ENCODE measurements around the gene EMCN. TPM values are rescaled to one million over a fixed set of nuclear protein-coding genes. Genes with fewer than 3 reads are reported as not detected.
A peak's percentile ranks its signal among the peaks of the same experiment; 100 is the strongest.

EMCN gene
- total RNA-seq (not detected), polyA plus RNA-seq (not detected)

GRCh38 chr4:100517864-100518341 lies at the start of gene EMCN:
TSS of gene EMCN (minus strand) at chr4:100518022. CDS start at chr4:100517914, 108 bp downstream.
- Mint-ChIP-seq H3K9me3 (peaks cover 0 to 1% (median 0%) of the 10 kb centered on the region in 7 donors), H3K27me3 (peaks cover 11% of the 10 kb centered on the region), H3K27ac (no peak within 1 kb of the TSS), H3K36me3 (no peaks in the 10 kb centered on the region), H3K4me3 (no peak within 1 kb of the TSS), H3K4me1 (no peaks in the 10 kb centered on the region)
- Histone ChIP-seq H3K4me1 (ENCODE audit: control insufficient read depth, insufficient read depth, low read length, poor library complexity, severe bottlenecking) (no peaks in the 10 kb centered on the region), H3K4me3 (ENCODE audit: low read depth, low read length) (no peak within 1 kb of the TSS), H3K36me3 (ENCODE audit: control insufficient read depth, insufficient read depth, low read length) (no peaks in the 10 kb centered on the region), H3K27ac (ENCODE audit: insufficient read depth, low read length, poor library complexity, severe bottlenecking) (no peak within 1 kb of the TSS), H3K9me3 (ENCODE audit: control insufficient read depth in 2 of 2, low read length in 2 of 2) (no peaks in the 10 kb centered on the region), H3K27me3 (ENCODE audit: control insufficient read depth, insufficient read depth, low read length) (peaks cover 3% of the 10 kb centered on the region)
- DNase-seq = no peak
- no peak for ATAC-seq (ENCODE audit: low read depth in 2 of 2)

- no peak overlapping the region for H3K27ac Mint-ChIP-seq
- H3K27ac ChIP-seq (ENCODE audit: insufficient read depth, low read length, poor library complexity, severe bottlenecking) = no peak overlapping the region
- H3K4me3 Mint-ChIP-seq = peak overlapping the region in 2 of 4 donors; percentile 15 to 22
- no peaks in the 10 kb centered on the region for H3K4me1 ChIP-seq (ENCODE audit: control insufficient read depth, insufficient read depth, low read length, poor library complexity, severe bottlenecking)
- no peaks in the 10 kb centered on the region for H3K9me3 ChIP-seq (ENCODE audit: control insufficient read depth in 2 of 2, low read length in 2 of 2)
- no peaks in the 10 kb centered on the region for H3K27me3 ChIP-seq (ENCODE audit: control insufficient read depth, insufficient read depth, low read length)
- peaks cover 0 to 12% (median 0%) of the 10 kb centered on the region in 7 donors for H3K9me3 Mint-ChIP-seq
- H3K4me3 ChIP-seq (ENCODE audit: low read depth, low read length) = peak overlapping the region; percentile 39
- H3K36me3 ChIP-seq (ENCODE audit: control insufficient read depth, insufficient read depth, low read length) = no peaks in the 10 kb centered on the region
- H3K27me3 Mint-ChIP-seq = no peaks in the 10 kb centered on the region
- H3K4me1 Mint-ChIP-seq = peaks cover 0 to 19% (median 9%) of the 10 kb centered on the region in 4 donors
- no peaks in the 10 kb centered on the region for H3K36me3 Mint-ChIP-seq
- ATAC-seq (ENCODE audit: low read depth in 2 of 2) (no peak), DNase-seq (no peak)
Observed at GRCh38 chr4:100566396-100566795, 48.6 kb upstream of the EMCN start.

GRCh38 chr4:100557306-100557705 lies 39.5 kb upstream of the EMCN start:
- H3K36me3 Mint-ChIP-seq = no peaks in the 10 kb centered on the region
- peaks cover 0 to 9% (median 1%) of the 10 kb centered on the region in 7 donors for H3K9me3 Mint-ChIP-seq
- H3K4me3 ChIP-seq (ENCODE audit: low read depth, low read length) = no peak overlapping the region
- no peaks in the 10 kb centered on the region for H3K27me3 ChIP-seq (ENCODE audit: control insufficient read depth, insufficient read depth, low read length)
- no peaks in the 10 kb centered on the region for H3K27me3 Mint-ChIP-seq
- H3K27ac Mint-ChIP-seq = no peak overlapping the region
- no peaks in the 10 kb centered on the region for H3K4me1 Mint-ChIP-seq
- ATAC-seq (ENCODE audit: low read depth in 2 of 2) (no peak), DNase-seq (no peak)
- H3K4me3 Mint-ChIP-seq = no peak overlapping the region
- H3K9me3 ChIP-seq (ENCODE audit: control insufficient read depth in 2 of 2, low read length in 2 of 2) = no peaks in the 10 kb centered on the region
- no peaks in the 10 kb centered on the region for H3K36me3 ChIP-seq (ENCODE audit: control insufficient read depth, insufficient read depth, low read length)
- no peak overlapping the region for H3K27ac ChIP-seq (ENCODE audit: insufficient read depth, low read length, poor library complexity, severe bottlenecking)
- H3K4me1 ChIP-seq (ENCODE audit: control insufficient read depth, insufficient read depth, low read length, poor library complexity, severe bottlenecking) = no peaks in the 10 kb centered on the region

GRCh38 chr4:100555611-100556337 lies 38.0 kb upstream of the EMCN start:
- Mint-ChIP-seq H3K27me3 (no peaks in the 10 kb centered on the region), H3K36me3 (no peaks in the 10 kb centered on the region), H3K4me1 (no peaks in the 10 kb centered on the region), H3K27ac (no peak overlapping the region), H3K4me3 (no peak overlapping the region), H3K9me3 (peaks cover 0 to 9% (median 0%) of the 10 kb centered on the region in 7 donors)
- Histone ChIP-seq H3K4me1 (ENCODE audit: control insufficient read depth, insufficient read depth, low read length, poor library complexity, severe bottlenecking) (no peaks in the 10 kb centered on the region), H3K4me3 (ENCODE audit: low read depth, low read length) (no peak overlapping the region), H3K27me3 (ENCODE audit: control insufficient read depth, insufficient read depth, low read length) (no peaks in the 10 kb centered on the region), H3K27ac (ENCODE audit: insufficient read depth, low read length, poor library complexity, severe bottlenecking) (no peak overlapping the region), H3K36me3 (ENCODE audit: control insufficient read depth, insufficient read depth, low read length) (no peaks in the 10 kb centered on the region), H3K9me3 (ENCODE audit: control insufficient read depth in 2 of 2, low read length in 2 of 2) (no peaks in the 10 kb centered on the region)
- DNase-seq (no peak), ATAC-seq (ENCODE audit: low read depth in 2 of 2) (no peak)

GRCh38 chr4:100548200-100548560 lies 30.4 kb upstream of the EMCN start:
- H3K4me1 Mint-ChIP-seq = no peaks in the 10 kb centered on the region
- DNase-seq (no peak), ATAC-seq (ENCODE audit: low read depth in 2 of 2) (no peak)
- H3K9me3 Mint-ChIP-seq = peaks cover 0 to 8% (median 0%) of the 10 kb centered on the region in 7 donors
- no peak overlapping the region for H3K4me3 Mint-ChIP-seq
- Histone ChIP-seq H3K4me3 (ENCODE audit: low read depth, low read length) (no peak overlapping the region), H3K27ac (ENCODE audit: insufficient read depth, low read length, poor library complexity, severe bottlenecking) (no peak overlapping the region), H3K4me1 (ENCODE audit: control insufficient read depth, insufficient read depth, low read length, poor library complexity, severe bottlenecking) (no peaks in the 10 kb centered on the region), H3K36me3 (ENCODE audit: control insufficient read depth, insufficient read depth, low read length) (no peaks in the 10 kb centered on the region), H3K27me3 (ENCODE audit: control insufficient read depth, insufficient read depth, low read length) (no peaks in the 10 kb centered on the region), H3K9me3 (ENCODE audit: control insufficient read depth in 2 of 2, low read length in 2 of 2) (no peaks in the 10 kb centered on the region)
- H3K27ac Mint-ChIP-seq = no peak overlapping the region
- no peaks in the 10 kb centered on the region for H3K27me3 Mint-ChIP-seq
- H3K36me3 Mint-ChIP-seq = no peaks in the 10 kb centered on the region

- Mint-ChIP-seq H3K4me3 (no peak overlapping the region), H3K4me1 (no peaks in the 10 kb centered on the region), H3K36me3 (no peaks in the 10 kb centered on the region), H3K27ac (no peak overlapping the region), H3K9me3 (peaks cover 0 to 8% (median 0%) of the 10 kb centered on the region in 7 donors), H3K27me3 (no peaks in the 10 kb centered on the region)
- DNase-seq (no peak), ATAC-seq (ENCODE audit: low read depth in 2 of 2) (no peak)
- H3K27ac ChIP-seq (ENCODE audit: insufficient read depth, low read length, poor library complexity, severe bottlenecking) = no peak overlapping the region
- no peaks in the 10 kb centered on the region for H3K27me3 ChIP-seq (ENCODE audit: control insufficient read depth, insufficient read depth, low read length)
- H3K4me3 ChIP-seq (ENCODE audit: low read depth, low read length) = no peak overlapping the region
- no peaks in the 10 kb centered on the region for H3K9me3 ChIP-seq (ENCODE audit: control insufficient read depth in 2 of 2, low read length in 2 of 2)
- no peaks in the 10 kb centered on the region for H3K36me3 ChIP-seq (ENCODE audit: control insufficient read depth, insufficient read depth, low read length)
- H3K4me1 ChIP-seq (ENCODE audit: control insufficient read depth, insufficient read depth, low read length, poor library complexity, severe bottlenecking) = no peaks in the 10 kb centered on the region
Observed at GRCh38 chr4:100547541-100548199, 29.8 kb upstream of the EMCN start.

GRCh38 chr4:100545427-100545826 lies 27.6 kb upstream of the EMCN start:
- Mint-ChIP-seq H3K27ac (no peak overlapping the region), H3K9me3 (peaks cover 0 to 8% (median 0%) of the 10 kb centered on the region in 7 donors), H3K36me3 (no peaks in the 10 kb centered on the region)

More at GRCh38 chr4:100545427-100545826, 27.6 kb upstream of the EMCN start:
- DNase-seq (no peak), ATAC-seq (ENCODE audit: low read depth in 2 of 2) (no peak)
- Mint-ChIP-seq H3K4me1 (no peaks in the 10 kb centered on the region), H3K4me3 (no peak overlapping the region), H3K27me3 (no peaks in the 10 kb centered on the region)
- Histone ChIP-seq H3K27ac (ENCODE audit: insufficient read depth, low read length, poor library complexity, severe bottlenecking) (no peak overlapping the region), H3K9me3 (ENCODE audit: control insufficient read depth in 2 of 2, low read length in 2 of 2) (no peaks in the 10 kb centered on the region), H3K4me1 (ENCODE audit: control insufficient read depth, insufficient read depth, low read length, poor library complexity, severe bottlenecking) (no peaks in the 10 kb centered on the region), H3K4me3 (ENCODE audit: low read depth, low read length) (no peak overlapping the region), H3K36me3 (ENCODE audit: control insufficient read depth, insufficient read depth, low read length) (no peaks in the 10 kb centered on the region), H3K27me3 (ENCODE audit: control insufficient read depth, insufficient read depth, low read length) (no peaks in the 10 kb centered on the region)
